ENCODE data around the gene FCRL5.

DNA sequence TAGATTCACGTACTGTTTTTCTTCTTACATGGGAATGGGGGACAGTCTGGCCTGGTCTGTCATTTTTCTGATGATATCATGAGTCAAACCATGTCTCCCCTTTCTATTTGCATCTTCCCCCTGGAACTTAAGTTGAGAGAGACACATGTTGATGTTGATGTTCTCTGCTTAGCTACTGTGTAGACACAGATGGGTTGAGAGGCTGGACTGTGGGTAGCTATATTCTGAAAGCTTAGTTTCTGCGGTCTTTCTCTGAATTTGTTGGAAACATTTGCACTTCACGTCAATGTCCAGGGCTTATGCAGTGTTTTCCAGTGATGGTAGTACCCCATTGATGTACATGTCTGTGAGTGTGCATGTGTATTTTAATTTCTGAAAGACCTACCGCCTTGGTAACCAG is 58.2 kb downstream of the FCRL5 start:
- TF ChIP-seq, protein P1, sequence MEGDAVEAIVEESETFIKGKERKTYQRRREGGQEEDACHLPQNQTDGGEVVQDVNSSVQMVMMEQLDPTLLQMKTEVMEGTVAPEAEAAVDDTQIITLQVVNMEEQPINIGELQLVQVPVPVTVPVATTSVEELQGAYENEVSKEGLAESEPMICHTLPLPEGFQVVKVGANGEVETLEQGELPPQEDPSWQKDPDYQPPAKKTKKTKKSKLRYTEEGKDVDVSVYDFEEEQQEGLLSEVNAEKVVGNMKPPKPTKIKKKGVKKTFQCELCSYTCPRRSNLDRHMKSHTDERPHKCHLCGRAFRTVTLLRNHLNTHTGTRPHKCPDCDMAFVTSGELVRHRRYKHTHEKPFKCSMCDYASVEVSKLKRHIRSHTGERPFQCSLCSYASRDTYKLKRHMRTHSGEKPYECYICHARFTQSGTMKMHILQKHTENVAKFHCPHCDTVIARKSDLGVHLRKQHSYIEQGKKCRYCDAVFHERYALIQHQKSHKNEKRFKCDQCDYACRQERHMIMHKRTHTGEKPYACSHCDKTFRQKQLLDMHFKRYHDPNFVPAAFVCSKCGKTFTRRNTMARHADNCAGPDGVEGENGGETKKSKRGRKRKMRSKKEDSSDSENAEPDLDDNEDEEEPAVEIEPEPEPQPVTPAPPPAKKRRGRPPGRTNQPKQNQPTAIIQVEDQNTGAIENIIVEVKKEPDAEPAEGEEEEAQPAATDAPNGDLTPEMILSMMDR (conservative IDR thresholded peaks at IDR 0.05; ENCODE audit: low read length): no peak
- TF ChIP-seq EZH2phosphoT487 (IDR thresholded peaks at IDR 0.05; ENCODE audit: borderline replicate concordance): no peak
